ENCODE data around the gene SNX1.
"Not testable (repeated sequence)": the region's sequence is repeated elsewhere in the genome, so short reads cannot be mapped to it uniquely, and the experiment has no call there.

Gene SNX1

DNA sequence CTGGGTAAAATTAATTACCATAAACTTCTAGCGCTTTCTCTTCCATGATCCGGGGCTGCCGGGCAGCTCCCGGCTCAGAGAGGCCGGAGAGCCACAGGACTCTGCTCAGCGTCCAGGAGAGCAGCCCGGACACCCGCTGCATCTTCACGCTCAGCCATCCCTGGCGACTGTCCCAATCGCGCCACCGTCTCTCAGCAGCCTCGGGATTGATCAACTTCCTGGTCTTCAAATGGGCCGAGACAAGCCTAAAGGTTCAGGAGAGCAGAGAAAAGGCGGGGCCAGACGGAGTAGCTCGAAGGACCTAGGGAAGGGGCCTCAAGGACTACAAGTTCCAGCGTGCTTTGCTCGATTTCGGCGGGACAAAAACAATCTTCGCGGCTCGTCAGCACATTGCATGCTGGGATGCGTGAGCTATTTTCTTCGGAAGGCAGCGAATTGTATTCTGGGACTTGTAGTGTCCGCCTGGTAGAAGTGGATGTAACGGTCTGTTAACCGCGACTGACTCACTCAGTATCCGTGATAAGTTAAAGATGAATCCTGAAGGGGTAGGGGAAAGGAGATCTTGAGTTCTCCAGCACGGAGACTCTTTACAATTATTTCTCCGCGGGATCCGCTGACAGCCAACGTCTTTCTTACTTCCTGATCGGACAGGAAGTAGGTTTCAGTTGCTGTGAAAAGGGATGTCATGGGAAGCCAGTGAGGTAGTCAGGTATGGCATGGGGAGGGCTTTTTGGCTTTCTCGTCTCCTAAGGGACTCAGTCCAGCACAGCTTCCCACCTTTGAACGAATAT, 2.0 kb upstream of the SNX1 start, which contains the start of gene CIAO2A:
Gene CIAO2A (minus strand): TSS at position 212 of the 791 bp plus-strand sequence. CDS start 70 bp downstream, at position 142.
- TF ChIP-seq ZNF274 (IDR thresholded peaks at IDR 0.05; ENCODE audit: low read depth, low read length), result no peak
- peak within 1 kb of the TSS; percentile 78 for H3K4me3 ChIP-seq (ENCODE audit: low read length)

DNA sequence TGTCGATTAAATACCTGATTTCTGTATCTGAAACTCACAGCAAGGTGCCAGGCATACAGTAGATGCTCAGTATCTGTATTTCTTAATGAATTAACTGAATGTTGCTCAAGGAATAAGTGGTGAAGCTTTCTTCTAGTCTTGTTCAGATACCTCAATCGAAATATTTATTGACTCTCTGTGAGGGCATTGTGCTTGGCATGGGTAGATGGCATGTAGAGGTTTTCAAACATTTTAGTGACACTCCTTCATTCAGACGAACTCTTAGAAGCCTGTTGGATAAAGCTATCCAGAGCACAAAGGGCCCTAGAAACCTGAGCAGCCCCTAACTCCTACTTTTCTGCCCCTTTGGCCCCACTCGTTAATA, 369 bp upstream of the SNX1 start:
- peak overlapping the region; percentile 53; the same call in 1 of the 2 replicates for H3K4me3 ChIP-seq (ENCODE audit: low read length)
- TF ChIP-seq ZNF274 (IDR thresholded peaks at IDR 0.05; ENCODE audit: low read depth, low read length), result no peak

DNA sequence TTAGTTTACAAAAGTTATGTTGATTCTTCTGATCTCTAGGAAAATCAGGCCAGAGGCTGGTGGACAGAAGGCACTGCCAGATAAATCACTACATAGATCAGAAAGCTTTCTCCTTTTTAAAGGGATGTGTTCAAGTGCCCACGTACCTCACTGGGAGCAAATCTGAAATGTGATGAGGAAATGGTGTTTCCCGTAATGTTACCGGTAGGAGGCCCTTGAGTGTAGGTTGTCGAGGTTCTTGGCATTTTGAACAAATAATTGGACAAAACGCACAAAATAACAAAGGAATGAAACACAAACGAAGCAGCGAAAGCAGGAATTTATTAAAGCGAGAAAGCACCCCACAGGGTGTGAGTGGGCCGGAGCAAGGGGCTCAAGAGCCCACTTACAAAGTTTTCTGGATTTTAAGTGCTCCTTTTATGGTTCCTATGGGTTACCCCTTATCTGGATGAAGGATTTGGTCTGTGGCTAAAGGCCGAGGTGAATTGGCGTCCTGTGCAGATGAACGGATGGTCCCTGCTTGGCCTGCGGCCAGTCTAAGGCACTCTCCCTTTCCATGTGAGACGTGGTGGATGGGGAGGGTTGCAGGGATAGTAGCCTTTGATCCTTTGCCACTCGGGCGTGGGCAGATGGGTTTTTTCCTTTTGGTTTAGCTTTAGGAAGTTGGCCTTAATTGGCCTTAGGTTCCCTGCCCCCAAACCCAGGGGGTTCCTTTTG, 1.0 kb downstream of the SNX1 start:
- TF ChIP-seq ZNF274 (IDR thresholded peaks at IDR 0.05; ENCODE audit: low read depth, low read length), result no peak
- peak overlapping the region; percentile 78 for H3K4me3 ChIP-seq (ENCODE audit: low read length)

DNA sequence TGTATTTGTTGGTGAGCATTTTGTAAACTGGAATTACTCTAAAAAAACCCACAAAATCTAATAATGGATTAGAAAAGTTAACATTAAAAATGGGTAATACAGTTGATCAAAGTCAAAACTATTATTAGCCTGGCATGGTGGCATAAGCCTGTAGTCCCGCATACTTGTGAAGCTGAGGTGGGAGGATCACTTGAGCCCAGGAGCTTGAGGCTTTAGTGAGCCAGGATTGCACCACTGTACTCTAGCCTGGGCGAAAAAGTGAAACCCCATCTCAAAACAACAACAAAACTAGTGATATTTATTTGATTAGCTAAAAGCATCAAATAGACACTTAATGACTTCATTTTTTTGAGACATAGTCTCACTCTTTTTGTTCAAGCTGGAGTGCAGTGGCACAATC, 3.6 kb downstream of the SNX1 start:
- H3K4me3 ChIP-seq (ENCODE audit: low read length), result no peak overlapping the region
- no peak for TF ChIP-seq ZNF274 (IDR thresholded peaks at IDR 0.05; ENCODE audit: low read depth, low read length)

DNA sequence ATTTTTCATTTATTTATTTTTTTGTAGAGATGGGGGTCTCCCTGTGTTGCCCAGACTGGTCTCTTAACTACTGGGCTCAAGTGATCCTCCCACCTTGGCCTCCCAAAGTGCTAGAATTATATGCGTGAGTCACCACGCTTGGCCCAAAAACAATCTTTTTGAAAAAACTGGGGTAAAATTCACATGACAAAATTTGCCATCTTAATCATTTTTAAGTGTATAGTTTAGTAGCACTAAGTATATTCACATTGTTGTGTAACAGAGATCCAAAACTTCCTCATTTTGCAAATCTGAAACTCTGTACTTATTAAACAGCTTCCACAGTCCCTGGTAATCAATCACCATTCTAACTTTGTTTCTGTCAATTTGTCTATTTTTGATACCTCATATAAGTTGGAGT, 5.2 kb downstream of the SNX1 start:
- no peak for TF ChIP-seq ZNF274 (IDR thresholded peaks at IDR 0.05; ENCODE audit: low read depth, low read length)
- no peak overlapping the region for H3K4me3 ChIP-seq (ENCODE audit: low read length)

DNA sequence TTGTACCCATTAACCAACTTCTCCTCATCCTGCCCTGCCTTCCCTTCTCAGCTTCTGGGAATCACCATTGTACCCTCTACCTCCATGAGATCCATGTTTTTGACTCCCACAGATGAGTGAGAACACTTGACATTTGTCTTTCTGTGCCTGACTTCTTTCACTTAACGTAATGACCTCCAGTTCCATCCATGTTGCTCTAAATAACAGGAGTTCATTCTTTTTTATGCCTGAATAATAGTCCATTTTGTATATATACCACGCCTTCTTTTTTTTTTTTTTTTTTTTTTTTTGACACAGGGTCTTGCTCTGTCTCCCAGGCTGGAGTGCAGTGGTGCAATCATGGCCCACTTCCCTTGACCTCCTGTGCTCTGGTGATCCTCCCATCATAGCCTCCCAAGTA, 6.7 kb downstream of the SNX1 start:
- no peak overlapping the region for H3K4me3 ChIP-seq (ENCODE audit: low read length)
- TF ChIP-seq ZNF274 (IDR thresholded peaks at IDR 0.05; ENCODE audit: low read depth, low read length), result no peak

DNA sequence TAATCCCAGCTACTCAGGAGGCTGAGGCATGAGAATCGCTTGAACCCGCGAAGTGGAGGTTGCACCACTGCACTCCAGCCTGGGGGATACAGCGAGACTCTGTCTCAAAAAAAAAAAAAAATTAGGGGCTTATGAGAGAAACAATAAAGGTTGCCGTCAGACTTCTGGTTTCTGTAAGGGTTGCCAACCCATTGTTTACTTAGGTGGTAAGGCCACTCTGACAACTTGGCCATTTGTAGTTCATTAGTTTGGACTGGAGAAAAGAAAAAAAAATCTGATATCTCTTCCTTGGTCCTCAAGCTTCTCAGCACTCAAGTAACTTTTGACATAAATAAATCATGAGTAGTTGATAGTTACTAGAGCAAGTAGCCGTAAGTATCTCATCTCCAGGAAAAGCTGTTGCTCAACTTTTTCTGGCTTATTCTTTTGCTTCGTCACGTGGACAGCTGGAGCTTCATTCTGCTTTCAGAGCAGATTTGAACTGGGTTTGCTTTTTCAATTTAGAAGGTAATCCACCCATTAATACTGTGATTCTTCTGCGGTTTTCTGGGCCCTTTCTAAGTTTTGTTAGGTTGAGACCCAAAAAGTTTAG, 9.4 kb downstream of the SNX1 start:
- no peak overlapping the region for H3K4me3 ChIP-seq (ENCODE audit: low read length)
- TF ChIP-seq ZNF274 (IDR thresholded peaks at IDR 0.05; ENCODE audit: low read depth, low read length), result no peak

DNA sequence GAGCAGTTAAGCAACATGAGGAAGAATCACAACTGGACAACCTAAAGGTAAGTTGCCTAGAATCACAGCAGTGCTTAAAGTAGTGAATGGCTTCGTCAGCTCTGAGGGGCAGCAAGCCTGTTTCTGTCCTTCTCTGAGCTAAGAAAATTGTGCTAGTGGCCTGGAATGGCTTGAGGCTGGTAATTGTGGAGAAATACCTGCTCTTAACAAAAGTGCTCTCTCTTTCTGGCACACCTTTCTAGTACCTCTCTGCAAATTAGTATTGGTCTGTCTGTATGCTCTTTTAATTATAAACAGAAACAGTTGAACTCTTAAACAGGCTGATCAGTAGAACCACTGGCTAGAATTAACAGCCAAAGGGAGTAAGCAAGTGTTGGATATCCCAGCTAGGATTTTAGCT, 11.6 kb downstream of the SNX1 start:
- no peak for TF ChIP-seq ZNF274 (IDR thresholded peaks at IDR 0.05; ENCODE audit: low read depth, low read length)
- no peak overlapping the region for H3K4me3 ChIP-seq (ENCODE audit: low read length)

DNA sequence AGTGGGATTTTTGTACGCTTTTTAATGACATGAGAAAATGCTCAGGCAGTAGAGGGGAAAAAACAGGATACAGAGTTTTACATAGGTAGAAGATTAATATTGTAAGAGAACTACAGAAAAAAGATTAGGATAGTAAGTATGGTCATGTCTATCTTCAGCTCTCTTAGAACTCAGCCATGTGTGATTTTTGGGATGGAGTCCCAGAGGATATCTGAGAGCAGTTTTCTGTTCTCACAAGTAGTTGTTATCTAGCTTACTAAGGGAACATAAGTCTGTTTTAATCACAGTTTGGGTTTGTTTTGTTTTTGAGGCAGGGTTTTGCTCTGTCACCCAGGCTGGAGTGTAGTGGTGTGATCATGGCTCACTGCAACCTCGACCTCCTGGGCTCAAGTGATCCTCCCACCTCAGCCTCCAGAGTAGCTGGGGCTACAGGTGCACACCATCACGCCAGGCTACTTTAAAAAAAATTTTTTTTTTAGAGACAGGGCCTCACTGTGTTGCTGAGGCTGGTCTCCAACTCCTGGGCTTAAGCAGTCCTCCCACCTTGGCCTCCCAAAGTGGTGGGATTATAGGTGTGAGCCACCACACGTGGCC, 14.4 kb downstream of the SNX1 start:
- H3K4me3 ChIP-seq (ENCODE audit: low read length), result not testable (repeated sequence)

DNA sequence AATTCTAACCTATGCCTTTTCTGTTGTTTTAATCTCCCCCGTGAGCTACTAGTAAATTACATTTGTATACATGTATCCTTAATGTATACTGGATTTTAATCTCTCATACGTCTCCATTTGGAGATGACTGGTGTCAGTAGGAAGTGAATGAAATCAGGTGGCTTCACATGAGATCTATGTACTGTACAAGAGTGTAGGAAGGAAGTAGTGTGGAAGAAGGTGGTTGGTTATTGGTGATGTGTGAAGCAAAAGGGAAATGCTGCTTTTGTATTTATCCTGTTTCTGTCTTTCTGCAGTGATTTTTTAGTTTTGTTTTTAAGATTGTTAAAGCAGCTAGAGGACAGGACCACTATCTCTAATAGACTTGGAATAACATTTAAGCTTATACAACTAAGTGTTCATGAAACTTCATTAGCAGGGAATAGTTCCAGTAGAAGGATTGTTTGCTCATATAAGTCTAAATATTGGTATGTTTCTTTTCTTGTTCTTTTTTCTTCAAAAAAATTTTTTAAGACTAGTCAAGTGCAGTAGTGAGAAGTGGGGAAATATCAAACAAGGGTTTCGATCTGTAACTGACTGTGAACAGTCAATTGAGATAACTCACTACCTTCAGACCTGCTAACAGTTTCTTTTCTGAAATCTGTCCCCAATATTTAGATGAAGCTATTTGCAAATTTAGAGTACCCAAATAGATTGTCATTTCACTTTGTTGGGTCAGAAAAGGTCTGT, 15.3 kb downstream of the SNX1 start:
- TF ChIP-seq ZNF274 (IDR thresholded peaks at IDR 0.05; ENCODE audit: low read depth, low read length), result no peak
- no peak overlapping the region for H3K4me3 ChIP-seq (ENCODE audit: low read length)

DNA sequence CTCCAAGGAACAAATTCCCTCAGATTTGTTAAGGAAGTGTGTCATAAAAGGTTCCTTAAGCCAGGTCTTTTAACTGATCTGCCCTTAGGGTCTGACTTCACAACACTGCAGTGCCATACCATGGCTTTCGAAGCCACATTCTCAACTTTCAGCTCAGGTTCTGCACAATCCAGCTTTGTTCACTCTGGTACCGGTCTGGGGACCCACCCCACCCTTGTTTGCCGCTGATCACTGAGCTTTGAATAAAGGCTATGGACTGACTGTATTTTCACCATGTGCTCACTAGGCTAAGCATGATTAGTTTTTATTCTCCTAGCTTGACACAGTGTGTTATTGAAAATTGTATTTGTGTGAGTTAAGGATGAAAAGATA, 15.9 kb downstream of the SNX1 start:
- TF ChIP-seq ZNF274 (IDR thresholded peaks at IDR 0.05; ENCODE audit: low read depth, low read length), result no peak

DNA sequence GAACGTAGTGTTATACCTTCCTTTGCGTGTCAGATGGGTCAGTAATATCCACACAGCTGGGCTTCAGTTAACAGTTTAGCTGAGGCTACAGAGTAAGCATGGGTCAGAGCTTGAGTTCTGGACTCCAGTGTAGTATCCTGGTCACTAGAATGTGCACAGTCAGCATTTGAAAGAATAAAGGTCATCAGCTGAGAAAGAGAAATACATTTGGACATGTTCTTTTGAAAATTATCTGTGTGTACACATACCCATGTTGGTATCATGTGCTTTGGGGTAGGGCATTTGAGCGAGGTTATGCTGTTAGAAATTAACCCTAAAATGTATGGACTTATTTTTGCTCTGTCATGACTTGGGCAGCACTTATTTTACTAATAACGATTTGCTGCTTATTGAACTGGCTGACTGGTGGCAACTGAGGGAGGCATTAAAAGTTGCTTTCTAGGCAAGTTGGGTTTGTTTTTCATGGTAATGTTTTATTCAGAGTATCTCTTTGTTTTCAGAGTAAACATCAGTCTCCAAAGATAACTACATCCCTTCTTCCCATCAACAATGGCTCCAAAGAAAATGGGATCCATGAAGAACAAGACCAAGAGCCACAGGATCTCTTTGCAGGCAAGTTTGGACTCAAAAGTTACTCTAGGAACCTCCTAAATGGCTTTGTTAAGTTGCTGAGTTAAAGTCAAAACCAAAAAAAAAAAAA, 16.4 kb downstream of the SNX1 start:
- TF ChIP-seq ZNF274 (IDR thresholded peaks at IDR 0.05; ENCODE audit: low read depth, low read length), result no peak

More for the DNA sequence above, 15.9 kb downstream of the SNX1 start:
- no peak overlapping the region for H3K4me3 ChIP-seq (ENCODE audit: low read length)

DNA sequence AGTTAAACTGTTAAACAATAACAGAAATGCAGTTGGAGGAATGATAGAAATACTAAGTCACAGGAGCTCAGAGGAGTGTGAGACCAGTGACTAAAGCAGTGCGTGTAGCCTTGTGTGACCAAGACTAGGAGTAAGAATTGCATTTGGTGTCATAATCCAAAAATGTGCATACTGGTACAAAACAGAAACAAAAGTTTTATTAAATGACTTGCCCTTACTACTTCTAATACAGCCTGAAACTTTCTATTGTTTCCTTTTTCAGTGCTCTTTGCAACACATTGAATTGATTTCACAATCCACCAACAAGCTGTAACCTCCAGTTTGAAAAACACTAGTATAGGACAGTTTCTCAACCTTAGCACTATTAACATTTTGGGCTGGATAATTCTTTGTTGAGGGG, 17.1 kb downstream of the SNX1 start:
- H3K4me3 ChIP-seq (ENCODE audit: low read length), result no peak overlapping the region
- no peak for TF ChIP-seq ZNF274 (IDR thresholded peaks at IDR 0.05; ENCODE audit: low read depth, low read length)

More for the DNA sequence above, 16.4 kb downstream of the SNX1 start:
- H3K4me3 ChIP-seq (ENCODE audit: low read length), result no peak overlapping the region
